ENCODE results near the gene AGTRAP.

DNA sequence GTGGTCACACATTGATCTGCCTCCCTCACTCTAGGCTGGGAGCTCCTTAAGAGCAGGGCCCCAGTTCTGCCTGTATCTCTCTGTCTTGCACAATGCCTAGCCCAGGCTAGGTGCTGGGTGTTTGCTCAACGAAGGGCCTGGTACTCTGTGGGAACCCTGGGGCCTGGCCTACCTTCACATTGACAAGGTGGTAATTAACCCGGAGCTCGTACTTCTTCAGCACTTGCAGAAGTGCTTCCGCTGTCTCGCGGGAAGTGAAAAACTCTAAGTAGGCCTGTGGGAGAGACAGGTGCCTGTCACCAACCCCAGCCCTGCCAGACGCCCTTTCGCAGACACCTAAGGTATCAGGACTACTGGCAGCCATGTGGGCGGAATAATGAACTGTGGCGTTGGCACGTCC lies 56.2 kb downstream of the AGTRAP start:
- TF ChIP-seq MYC (IDR thresholded peaks at IDR 0.05; ENCODE audit: low read depth, low read length) (no peak), MYC (CRISPR knock-in tag; IDR thresholded peaks at IDR 0.05; ENCODE audit: borderline replicate concordance, low read depth) (no peak), NFRKB (IDR thresholded peaks at IDR 0.05; ENCODE audit: low read depth) (no peak), ZNF143 (CRISPR knock-in tag; IDR thresholded peaks at IDR 0.05) (no peak), CTCF (IDR thresholded peaks at IDR 0.05 in 2 of 3, conservative IDR thresholded peaks at IDR 0.05 in 1 of 3; ENCODE audit: insufficient read depth in 2 of 3, low read depth in 1 of 3, low read length in 3 of 3) (no peak), KLF10 (CRISPR knock-in tag; IDR thresholded peaks at IDR 0.05) (no peak), ZNF507 (tag; conservative IDR thresholded peaks at IDR 0.05) (no peak), CHD2 (IDR thresholded peaks at IDR 0.05; ENCODE audit: low read depth, low read length) (no peak; the same call in 1 of the 2 replicates), ZNF589 (CRISPR knock-in tag; IDR thresholded peaks at IDR 0.05; ENCODE audit: low read depth) (no peak), TGIF2 (CRISPR knock-in tag; IDR thresholded peaks at IDR 0.05) (no peak), POLR2AphosphoS5 (IDR thresholded peaks at IDR 0.05; ENCODE audit: control insufficient read depth, insufficient read depth, low read depth, low read length) (0 out of 2 replicates have a peak, but pooled peaks have one; percentile 6), BRD4 (IDR thresholded peaks at IDR 0.05) (no peak)
